Fibroblast of gingiva (primary cell): ENCODE measurements around the gene ZNF502.
"Not testable (repeated sequence)": the region's sequence is repeated elsewhere in the genome, so short reads cannot be mapped to it uniquely, and the experiment has no call there.

Source experiments
- DNase-seq: peaks from one replicate; pipeline ENCODE4 v3.0.0-alpha.2; 2011; ENCODE audit warnings: low read depth

Gene ZNF502

DNA sequence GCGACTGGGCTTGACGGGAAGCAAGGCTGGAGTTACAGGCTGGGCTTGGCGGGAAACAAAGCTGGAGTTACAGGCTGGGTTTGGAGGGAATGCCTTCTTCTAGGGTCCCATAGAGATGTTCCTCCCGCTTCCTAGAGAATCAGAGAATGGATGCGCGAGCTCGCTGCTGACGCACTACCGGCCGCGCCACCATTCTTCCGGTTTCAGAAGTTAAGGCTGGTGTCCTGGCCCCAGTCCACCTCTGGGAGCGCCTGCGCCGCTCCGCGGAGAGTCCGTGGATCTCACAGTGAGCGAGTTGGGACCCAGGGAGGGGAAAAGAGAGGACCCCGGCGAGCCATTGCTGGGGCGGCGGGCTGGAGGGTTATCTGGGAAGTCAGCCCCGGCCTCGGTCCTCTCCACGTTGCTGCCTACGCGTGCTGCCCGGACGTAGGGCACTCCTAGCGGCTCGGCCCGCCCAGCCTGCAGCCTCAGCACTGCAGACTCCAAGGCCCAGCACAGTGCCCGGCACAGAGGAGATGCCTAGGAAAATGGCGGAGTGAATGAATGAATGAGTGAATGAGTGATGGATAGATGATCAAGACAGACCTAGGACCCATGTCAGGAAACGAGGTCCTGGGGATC is at the start of gene ZNF502:
TSS of gene ZNF502 (plus strand) at position 206 of the 621 bp plus-strand sequence. CDS start 7,602 bp downstream, outside the sequence.
- DNase-seq: peak; percentile 89

DNA sequence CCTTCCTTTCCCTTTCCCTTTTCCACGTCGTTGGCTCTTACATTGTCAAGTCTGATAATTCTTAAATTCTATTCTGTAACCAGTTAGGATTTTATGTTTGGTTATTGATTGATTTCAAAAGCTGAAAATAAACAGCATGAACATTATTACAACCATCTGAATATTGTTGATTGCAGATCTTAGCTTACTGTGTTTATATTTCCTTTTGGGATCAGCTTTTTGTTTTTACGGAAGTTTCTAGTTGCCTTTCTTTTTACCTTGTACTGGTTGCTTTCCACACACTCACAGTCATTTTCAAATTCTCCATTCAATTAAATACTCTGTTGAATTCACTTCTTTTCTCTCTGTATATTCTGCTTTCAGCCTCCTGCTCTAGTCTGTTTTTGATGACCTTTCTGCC is 47.3 kb upstream of the ZNF502 start:
- DNase-seq: no peak

- no peak for DNase-seq
These were observed 46.1 kb upstream of the ZNF502 start for GRCh38 chr3:44666346-44666745.

GRCh38 chr3:44669760-44670159 is 42.7 kb upstream of the ZNF502 start:
- no peak for DNase-seq

GRCh38 chr3:44673466-44673865 is 39.0 kb upstream of the ZNF502 start:
- not testable (repeated sequence) for DNase-seq

DNA sequence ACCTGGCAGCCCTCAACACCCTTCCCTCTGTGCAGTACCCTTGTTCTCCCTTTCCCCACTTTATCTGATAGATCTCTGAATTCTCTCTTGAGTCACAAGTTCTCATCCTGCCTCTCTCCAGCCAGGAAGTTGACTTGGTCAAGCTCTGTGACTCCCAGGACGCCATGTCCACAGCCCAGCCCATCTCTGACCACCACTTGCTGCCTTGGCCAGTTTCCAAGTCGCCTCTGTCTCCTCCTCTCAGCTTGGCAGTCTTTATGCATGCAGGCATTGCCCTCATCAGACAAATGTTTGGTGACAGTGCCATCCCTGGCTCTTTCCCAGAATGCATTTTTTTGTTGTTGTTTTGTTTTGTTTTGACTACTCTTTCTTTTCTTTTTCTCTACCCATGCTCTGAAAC is 38.2 kb upstream of the ZNF502 start:
- DNase-seq: no peak

DNA sequence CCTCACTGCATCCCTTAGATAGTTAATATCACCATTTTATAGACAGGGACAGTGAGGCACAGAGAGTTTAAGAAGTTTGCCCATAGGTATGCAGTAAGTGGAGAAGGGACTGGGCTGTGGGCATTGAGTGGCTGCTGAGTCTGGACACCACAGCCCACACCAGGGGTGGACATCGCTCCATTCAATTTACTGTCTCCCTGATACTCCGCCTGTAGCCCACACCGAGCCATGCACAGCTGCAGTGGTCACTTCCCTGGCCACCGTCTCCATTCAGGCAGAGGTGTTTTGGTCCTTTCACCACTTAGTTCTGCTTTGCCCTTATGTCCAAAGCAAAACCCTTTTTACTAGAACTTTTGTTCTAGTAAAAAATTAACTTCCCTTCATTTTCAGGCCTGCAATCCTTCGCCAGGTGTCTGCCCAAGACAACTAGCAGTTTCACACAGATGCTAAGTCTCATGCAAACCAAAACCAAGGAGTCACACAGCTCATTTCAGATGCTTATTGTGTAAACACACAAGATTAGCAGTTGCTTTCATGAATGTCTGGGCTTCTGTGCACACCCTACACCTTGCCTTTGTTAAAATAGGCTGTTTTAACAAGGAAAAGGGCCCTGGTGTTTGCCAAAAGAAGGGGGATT is 33.9 kb upstream of the ZNF502 start:
- no peak for DNase-seq

DNA sequence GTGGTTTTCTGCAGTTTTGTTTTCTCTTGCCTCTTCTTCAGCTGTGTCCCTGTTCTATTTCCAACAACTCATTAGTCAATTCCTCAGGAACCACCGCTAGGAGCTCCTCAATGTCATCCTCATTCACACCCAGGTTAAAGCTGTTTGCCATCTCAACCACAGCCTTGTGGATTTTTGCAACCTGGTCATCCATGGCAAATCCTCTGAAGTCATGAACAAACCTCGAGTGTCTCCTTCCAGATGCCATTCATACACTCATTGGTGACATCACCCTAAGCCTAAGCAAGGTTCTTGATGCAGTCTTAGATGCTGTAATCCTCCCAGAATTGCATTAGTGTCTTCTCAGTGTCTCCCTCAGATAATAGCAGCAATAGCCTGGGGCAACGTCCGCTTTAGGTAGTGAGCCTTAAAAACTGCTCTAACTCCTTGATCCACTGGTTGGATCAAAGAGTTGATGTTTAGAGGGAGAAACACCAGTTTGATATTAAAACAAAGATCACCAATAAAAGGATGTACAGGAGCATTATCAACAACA is 31.5 kb upstream of the ZNF502 start:
- DNase-seq: no peak

GRCh38 chr3:44682182-44682896 is 30.1 kb upstream of the ZNF502 start:
- DNase-seq: no peak

DNA sequence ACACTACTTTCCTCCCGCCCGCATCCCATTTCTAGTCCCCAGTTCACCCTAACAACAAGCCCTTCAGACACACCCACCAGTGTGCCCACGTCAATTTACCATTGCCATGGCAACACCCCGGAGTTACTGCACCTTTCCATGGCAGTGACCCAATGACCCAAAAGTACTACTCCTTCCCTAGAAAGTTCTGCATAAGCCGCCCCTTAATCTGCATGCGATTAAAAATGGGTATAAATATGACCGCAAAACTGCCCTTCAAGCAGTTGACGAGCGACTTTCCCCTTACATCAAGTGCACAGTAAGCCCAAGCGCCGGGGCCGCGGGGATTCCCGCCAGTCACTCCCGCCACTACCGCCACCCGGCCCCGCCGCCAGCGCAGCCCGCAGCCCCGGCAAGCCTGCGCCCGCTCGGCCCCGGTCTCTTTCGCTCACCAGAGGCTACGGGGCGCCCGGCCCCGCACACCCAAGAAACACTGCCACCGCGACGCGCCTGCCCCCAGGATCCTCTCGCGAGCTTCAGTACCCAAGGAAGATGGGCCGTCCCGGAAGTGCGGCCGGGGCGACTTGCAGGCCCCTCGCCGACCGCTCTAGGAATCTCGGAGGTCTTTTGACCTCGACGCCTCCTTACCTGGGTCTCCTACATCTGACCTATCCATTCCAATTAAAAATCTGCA is 27.2 kb upstream of the ZNF502 start:
- DNase-seq: peak; percentile 89

DNA sequence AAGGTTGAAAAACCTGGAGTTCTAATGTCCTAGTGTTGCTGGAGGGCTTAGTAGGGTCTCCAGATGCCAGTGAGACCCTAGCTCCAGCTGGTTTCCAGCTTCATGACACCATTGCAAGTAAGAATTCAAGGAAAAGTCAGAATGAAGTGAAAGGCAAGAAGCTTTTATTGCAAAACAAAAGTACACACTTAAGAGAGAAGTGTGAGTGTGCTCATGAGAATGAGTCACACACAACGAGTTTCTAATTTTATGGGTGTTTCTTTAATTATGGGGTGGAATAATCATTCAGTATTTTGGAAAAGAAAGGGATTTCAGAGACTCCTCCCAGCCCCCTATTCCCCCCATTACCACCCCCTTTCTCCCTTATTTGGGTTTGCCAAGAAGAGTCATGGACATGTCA is 24.6 kb upstream of the ZNF502 start:
- DNase-seq: no peak

- no peak for DNase-seq
These were observed 9.0 kb downstream of the ZNF502 start for GRCh38 chr3:44721231-44722102.

DNA sequence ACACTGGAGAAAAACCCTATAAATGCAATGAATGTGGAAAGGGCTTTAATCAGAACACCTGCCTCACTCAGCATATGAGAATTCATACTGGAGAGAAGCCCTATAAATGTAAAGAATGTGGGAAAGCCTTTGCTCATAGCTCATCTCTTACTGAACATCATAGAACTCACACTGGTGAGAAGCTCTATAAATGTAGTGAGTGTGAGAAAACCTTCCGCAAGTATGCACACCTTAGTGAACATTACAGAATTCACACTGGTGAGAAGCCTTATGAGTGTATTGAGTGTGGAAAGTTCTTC is 9.6 kb downstream of the ZNF502 start:
- DNase-seq: no peak

GRCh38 chr3:44729384-44729910 is 17.0 kb downstream of the ZNF502 start, which contains the start of gene ZNF501:
Gene ZNF501, plus strand, starts transcription at chr3:44729635. Its CDS starts 4,787 bp downstream, at chr3:44734422.
- DNase-seq: peak; percentile 93

DNA sequence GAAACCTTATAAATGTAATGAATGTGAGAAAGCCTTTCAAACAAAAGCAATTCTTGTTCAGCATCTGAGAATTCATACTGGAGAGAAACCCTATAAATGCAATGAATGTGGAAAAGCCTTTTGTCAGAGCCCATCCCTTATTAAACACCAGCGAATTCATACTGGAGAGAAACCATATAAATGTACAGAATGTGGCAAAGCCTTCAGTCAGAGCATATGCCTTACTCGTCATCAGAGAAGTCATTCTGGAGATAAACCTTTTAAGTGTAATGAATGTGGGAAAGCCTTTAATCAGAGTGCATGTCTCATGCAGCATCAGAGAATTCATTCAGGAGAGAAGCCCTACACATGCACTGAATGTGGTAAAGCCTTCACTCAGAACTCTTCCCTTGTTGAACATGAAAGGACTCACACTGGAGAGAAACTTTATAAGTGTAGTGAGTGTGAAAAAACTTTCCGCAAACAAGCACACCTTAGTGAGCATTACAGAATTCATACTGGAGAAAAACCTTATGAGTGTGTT is 22.2 kb downstream of the ZNF502 start:
- DNase-seq: no peak

GRCh38 chr3:44761101-44761423 is 48.6 kb downstream of the ZNF502 start:
- DNase-seq: no peak

GRCh38 chr3:44761424-44762169 is 49.1 kb downstream of the ZNF502 start, which contains the start of the genes KIAA1143 and KIF15:
Gene KIAA1143, minus strand, starts transcription at chr3:44761619. Its CDS starts 17 bp downstream, at chr3:44761602.
Gene KIF15, plus strand, starts transcription at chr3:44761794. Its CDS starts 72 bp downstream, at chr3:44761866.
- DNase-seq: peak; percentile 94

DNA sequence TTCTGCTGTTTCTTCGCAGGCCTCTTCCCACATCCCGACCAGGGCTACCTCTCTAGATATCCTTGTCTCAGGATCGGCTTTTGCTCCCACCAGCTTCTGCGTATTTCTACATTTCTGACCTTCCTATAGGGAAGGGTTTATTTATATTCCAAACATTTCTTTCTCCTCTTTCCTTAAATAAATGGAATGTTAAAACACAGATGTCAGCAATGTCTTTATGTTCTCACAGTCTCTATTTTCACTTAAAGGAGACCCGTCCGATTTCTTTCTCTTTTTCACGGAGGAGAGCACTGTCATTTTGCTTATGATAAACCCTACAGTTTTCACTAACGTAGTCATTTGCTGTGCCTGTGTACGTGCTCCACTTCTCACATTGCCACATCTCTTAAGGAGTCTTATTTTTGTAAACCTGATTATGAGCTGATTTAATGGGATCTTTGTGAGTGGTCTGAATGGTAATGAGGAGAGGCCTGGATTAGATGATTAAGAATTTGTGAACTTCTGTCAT is 49.8 kb downstream of the ZNF502 start:
- DNase-seq: no peak

DNA sequence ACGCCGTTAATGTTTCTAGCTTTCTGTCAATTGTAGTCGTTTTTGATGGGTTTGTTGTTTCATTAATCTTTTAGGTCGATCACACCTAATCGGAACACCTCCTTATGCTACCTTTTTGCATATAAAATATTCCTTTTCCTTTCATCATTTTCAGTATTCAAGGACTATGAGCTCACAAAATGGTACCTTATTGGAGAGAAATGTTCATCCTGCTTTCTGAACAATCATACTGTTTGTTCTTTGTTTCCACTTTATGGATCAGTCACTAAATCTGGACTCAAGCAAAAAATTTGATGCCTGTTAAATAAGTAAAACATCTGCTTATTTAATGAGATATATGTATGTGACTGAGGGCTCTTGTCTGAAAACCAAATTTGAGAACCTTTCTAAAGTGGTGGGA is 50.2 kb downstream of the ZNF502 start:
- no peak for DNase-seq

- no peak for DNase-seq
These were observed 51.8 kb downstream of the ZNF502 start for GRCh38 chr3:44764248-44764647.
